AG09309 (cell line): ENCODE measurements around the gene ZBTB7B.
A peak's percentile ranks its signal among the peaks of the same experiment; 100 is the strongest.

ENCODE experiments used
- DNase-seq: peaks from one replicate; pipeline ENCODE4 v3.0.0-alpha.2; 2010; ENCODE audit warnings: low read depth
- H3K4me3 ChIP-seq: 2 replicates; pipeline ENCODE4 v1.5.1; 2011; ENCODE audit warnings: mild to moderate bottlenecking, low read depth, low read length, moderate library complexity; ENCODE audit not compliant: control insufficient read depth
- CTCF ChIP-seq: IDR thresholded peaks from 2 replicates; pipeline ENCODE4 v1.5.1; 2011; ENCODE audit warnings: mild to moderate bottlenecking, low read depth, low read length, inconsistent platforms; ENCODE audit not compliant: insufficient read depth, control insufficient read depth; ENCODE audit errors: missing control alignments

The ZBTB7B gene

DNA sequence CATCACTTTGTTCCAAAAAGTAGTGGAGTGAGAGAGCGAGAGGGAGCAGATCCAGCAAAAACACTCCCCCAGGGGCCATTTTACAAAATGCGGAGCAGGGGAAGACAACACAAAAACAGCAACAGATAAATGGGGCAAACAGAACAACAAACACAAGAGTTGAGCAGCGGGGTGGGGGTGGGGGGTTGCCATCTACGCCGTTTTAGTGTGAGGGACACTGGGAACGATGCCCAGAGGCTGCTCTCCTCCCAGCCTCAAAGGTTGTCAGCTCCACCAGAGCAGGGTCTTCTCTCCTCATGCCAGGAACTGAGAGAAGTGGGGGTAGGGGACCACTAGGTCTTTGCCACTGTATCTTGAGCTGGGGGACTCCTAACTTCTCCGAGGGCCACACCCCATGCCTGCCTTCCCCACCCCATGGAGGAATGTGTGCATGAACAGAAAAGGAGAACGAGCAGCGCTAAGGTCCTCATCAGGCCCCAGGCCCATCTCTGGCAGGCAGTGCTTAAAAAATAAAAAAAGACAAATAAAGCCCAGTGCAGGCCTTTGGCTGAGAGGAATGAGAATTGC, 45.4 kb upstream of the ZBTB7B start:
- TF ChIP-seq CTCF = no peak
- no peak overlapping the region for H3K4me3 ChIP-seq
- no peak for DNase-seq

DNA sequence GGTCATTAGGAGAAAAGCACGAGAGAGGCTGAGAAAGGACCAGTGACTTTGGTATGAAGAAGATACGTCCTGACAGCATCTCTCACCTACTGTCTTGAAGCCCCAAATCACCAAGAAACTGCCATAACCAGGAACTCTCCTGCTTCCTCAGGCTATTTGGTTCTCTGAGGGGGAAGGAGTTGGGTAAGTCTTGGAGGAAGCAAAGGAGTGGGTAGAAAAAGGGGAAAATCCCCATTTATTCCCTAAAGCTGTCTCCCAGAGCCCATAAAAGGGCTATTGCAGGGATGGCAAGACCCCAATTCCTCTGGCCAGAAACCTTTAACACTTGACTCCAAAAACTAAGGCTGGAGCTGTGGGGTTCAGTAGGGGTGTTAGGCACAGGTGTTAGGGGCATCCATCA, 44.6 kb upstream of the ZBTB7B start:
- no peak overlapping the region for H3K4me3 ChIP-seq
- no peak for TF ChIP-seq CTCF
- DNase-seq = no peak

- DNase-seq = no peak
- TF ChIP-seq CTCF = no peak
- H3K4me3 ChIP-seq = no peak overlapping the region
Measured at GRCh38 chr1:154958681-154959425, 43.7 kb upstream of the ZBTB7B start.

GRCh38 chr1:154959426-154959780, 43.2 kb upstream of the ZBTB7B start:
- no peak for DNase-seq
- no peak overlapping the region for H3K4me3 ChIP-seq
- no peak for TF ChIP-seq CTCF

GRCh38 chr1:154960446-154961136, 42.0 kb upstream of the ZBTB7B start:
- peak overlapping the region; percentile 59 for H3K4me3 ChIP-seq
- DNase-seq = no peak
- TF ChIP-seq CTCF = no peak

DNA sequence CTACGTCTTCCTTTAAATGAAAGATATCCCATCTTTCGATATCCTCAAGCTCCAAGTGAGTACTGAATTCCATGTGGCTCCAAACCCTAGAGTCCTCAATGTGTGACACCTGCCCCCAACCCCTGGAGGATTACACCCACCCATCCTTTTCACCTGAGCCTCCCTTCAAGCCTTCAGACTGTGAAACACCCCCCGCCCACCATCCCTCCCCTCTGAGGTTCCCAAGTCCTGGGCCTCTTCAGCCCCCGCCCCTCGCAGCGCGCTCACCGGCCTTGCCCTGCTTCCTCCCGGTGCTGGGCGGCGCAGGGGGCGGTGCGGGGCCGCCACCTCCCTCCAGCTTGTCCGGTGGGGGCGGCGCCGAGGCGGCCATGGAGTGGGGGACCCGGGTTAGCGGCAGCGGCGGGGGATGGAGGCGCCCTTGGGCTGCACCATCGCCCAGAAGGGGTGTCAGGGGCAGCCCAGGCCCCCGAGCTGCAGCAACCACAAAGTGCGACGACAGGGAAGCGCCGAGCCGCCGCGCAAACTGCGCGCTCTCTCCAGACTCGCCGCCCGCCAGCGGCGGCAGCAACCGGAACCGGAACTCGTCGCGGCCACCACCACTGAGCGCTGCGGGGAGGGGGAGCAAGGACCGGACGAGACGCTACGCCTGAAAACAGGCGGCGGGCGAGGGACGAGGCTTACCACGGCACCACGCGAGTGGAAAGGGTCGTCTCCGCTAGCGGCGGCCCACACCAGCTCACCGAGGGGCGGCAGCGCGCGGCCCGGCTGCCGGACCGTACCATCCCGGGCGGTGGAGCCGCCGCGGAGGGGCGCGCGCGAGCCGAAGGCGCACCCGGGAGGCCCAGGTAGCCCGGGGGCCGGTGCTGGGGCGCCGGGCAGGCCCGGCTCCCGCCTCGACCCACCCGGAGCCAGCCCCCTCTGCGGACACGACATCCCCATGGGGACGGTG, 41.1 kb upstream of the ZBTB7B start, which contains the start of gene PYGO2:
TSS of gene PYGO2 (minus strand) at position 576 of the 949 bp plus-strand sequence. CDS start at position 370, 206 bp downstream.
- DNase-seq = no peak
- H3K4me3 ChIP-seq = peak within 1 kb of the TSS; percentile 59
- TF ChIP-seq CTCF = peak; percentile 25
